GM04503 (cell line): ENCODE measurements around the gene SLC39A11.

Source experiments
- DNase-seq: peaks from one replicate; pipeline ENCODE4 v3.0.0-alpha.2; 2012; ENCODE audit warnings: low read depth

The SLC39A11 gene

GRCh38 chr17:72615627-72615991 lies 476.9 kb downstream of the SLC39A11 start:
- no peak for DNase-seq

GRCh38 chr17:72614871-72615626 lies 477.4 kb downstream of the SLC39A11 start:
- no peak for DNase-seq

GRCh38 chr17:72614476-72614870 lies 478.0 kb downstream of the SLC39A11 start:
- no peak for DNase-seq

- DNase-seq = peak; percentile 44
Observed at GRCh38 chr17:72613806-72614292, 478.6 kb downstream of the SLC39A11 start.

- no peak for DNase-seq
Observed at GRCh38 chr17:72613396-72613795, 479.1 kb downstream of the SLC39A11 start.

GRCh38 chr17:72611172-72611571 lies 481.3 kb downstream of the SLC39A11 start:
- DNase-seq = no peak

GRCh38 chr17:72609501-72609900 lies 483.0 kb downstream of the SLC39A11 start:
- no peak for DNase-seq

- DNase-seq = no peak
Observed at GRCh38 chr17:72608436-72608835, 484.1 kb downstream of the SLC39A11 start.

GRCh38 chr17:72606656-72607055 lies 485.8 kb downstream of the SLC39A11 start:
- no peak for DNase-seq

GRCh38 chr17:72605543-72605942 lies 486.9 kb downstream of the SLC39A11 start:
- no peak for DNase-seq

GRCh38 chr17:72604518-72604917 lies 488.0 kb downstream of the SLC39A11 start:
- no peak for DNase-seq

GRCh38 chr17:72603420-72604242 lies 488.9 kb downstream of the SLC39A11 start:
- no peak for DNase-seq

GRCh38 chr17:72602517-72603419 lies 489.7 kb downstream of the SLC39A11 start:
- DNase-seq = peak; percentile 61

- peak; percentile 53 for DNase-seq
Observed at GRCh38 chr17:72600934-72601333, 491.6 kb downstream of the SLC39A11 start.

- DNase-seq = no peak
Observed at GRCh38 chr17:72599891-72600290, 492.6 kb downstream of the SLC39A11 start.

GRCh38 chr17:72598695-72599094 lies 493.8 kb downstream of the SLC39A11 start:
- DNase-seq = no peak

GRCh38 chr17:72597354-72598087 lies 495.0 kb downstream of the SLC39A11 start:
- DNase-seq = no peak
